ENCODE measurements around the gene TTC39B.

The TTC39B gene

DNA sequence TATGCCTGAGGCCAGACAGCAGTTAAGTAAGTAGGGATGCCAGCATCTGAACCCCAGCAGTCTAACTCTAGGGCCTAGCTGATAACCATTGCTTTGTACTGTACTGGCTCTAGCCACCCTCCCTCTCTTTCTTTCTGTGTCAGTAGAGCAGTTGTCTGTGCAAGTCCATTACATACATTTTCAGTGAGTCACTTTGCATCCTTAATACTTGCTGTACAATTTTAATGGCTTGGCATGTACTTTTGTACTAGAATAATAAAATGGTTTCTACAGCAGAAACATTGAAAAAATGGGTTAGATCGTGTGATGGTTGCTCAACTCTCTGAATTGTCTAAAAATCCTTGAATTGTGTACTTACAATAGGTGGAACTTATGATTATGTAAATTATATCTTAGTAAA is 1.5 kb upstream of the TTC39B start:
- Histone ChIP-seq H3K27ac (no peak overlapping the region), H3K36me3 (ENCODE audit: insufficient read depth, low read length) (no peaks in the 10 kb centered on the region), H3K9me3 (ENCODE audit: low read depth, low read length) (no peaks in the 10 kb centered on the region), H3K9ac (ENCODE audit: insufficient read length) (no peak overlapping the region), H3K4me3 (no peak overlapping the region)
- no peak for DNase-seq (ENCODE audit: low read depth, low spot score)
- TF ChIP-seq EZH2 (IDR thresholded peaks at IDR 0.05) (no peak), POLR2AphosphoS5 (IDR thresholded peaks at IDR 0.05; ENCODE audit: borderline replicate concordance, low read depth, low read length) (no peak), FOXP2 (optimal IDR thresholded peaks at IDR 0.05; ENCODE audit: control extremely low read depth, extremely low read length, insufficient read depth) (no peak)

DNA sequence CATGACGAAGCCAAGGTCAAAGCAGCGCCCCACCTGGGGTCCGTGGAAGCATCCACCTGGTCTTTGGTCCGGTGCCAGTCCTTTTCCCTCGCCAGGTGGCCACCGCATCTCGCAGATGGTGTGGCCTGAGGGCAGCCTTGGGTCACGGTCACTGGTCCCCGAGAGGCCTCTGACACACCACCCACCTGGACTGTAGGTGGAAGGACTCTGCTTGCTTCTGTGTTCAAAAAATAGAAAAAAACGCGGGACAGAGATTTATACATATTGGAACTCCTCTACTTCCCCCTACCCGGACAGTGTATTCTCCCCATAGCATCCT is 466 bp upstream of the TTC39B start:
- Histone ChIP-seq H3K4me3 (peak overlapping the region; percentile 84), H3K9me3 (ENCODE audit: low read depth, low read length) (no peaks in the 10 kb centered on the region), H3K9ac (ENCODE audit: insufficient read length) (peak overlapping the region; percentile 65), H3K27ac (no peak overlapping the region), H3K36me3 (ENCODE audit: insufficient read depth, low read length) (no peaks in the 10 kb centered on the region)
- DNase-seq (ENCODE audit: low read depth, low spot score) = no peak
- no peak for TF ChIP-seq FOXP2 (optimal IDR thresholded peaks at IDR 0.05; ENCODE audit: control extremely low read depth, extremely low read length, insufficient read depth)
- no peak for TF ChIP-seq POLR2AphosphoS5 (IDR thresholded peaks at IDR 0.05; ENCODE audit: borderline replicate concordance, low read depth, low read length)
- TF ChIP-seq EZH2 (IDR thresholded peaks at IDR 0.05) = no peak

DNA sequence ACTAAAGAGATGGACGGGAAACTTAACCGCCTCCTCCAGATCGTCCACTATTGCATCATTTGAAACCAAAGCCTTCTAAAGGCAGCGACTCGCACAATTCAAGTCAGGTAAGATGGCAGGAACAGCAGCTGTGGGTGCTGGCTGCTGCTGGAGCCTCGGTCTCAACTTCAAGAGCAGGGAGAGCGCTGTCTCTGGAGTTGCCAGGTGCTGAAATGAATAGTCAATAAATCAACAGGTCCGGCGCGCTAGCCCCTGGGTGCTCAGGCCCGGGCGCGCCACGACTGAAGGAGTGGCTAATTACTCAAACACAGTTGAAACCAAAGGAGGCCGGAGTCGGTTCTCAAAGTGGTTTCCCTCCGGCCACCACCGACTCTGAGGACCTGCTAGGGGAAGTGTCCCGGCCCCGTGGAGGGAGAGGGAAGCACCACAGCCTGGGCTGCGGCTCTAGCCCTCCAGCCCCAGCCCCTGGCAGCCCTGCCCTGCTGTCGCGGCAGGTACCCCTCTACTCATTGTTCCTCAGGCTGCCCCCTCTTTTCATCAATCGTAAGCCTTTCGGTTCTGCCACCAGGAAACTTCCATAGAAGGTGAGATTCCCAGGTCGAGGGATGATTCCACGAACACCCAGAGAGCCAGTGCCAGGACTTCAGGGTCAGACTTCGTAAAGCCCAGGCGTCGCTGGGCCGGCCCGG is 804 bp downstream of the TTC39B start:
- TF ChIP-seq FOXP2 (optimal IDR thresholded peaks at IDR 0.05; ENCODE audit: control extremely low read depth, extremely low read length, insufficient read depth) = no peak
- no peak for TF ChIP-seq POLR2AphosphoS5 (IDR thresholded peaks at IDR 0.05; ENCODE audit: borderline replicate concordance, low read depth, low read length)
- TF ChIP-seq EZH2 (IDR thresholded peaks at IDR 0.05) = no peak
- Histone ChIP-seq H3K36me3 (ENCODE audit: insufficient read depth, low read length) (no peaks in the 10 kb centered on the region), H3K9me3 (ENCODE audit: low read depth, low read length) (no peaks in the 10 kb centered on the region), H3K27ac (no peak overlapping the region), H3K4me3 (peak overlapping the region; percentile 84), H3K9ac (ENCODE audit: insufficient read length) (no peak overlapping the region)
- no peak for DNase-seq (ENCODE audit: low read depth, low spot score)

DNA sequence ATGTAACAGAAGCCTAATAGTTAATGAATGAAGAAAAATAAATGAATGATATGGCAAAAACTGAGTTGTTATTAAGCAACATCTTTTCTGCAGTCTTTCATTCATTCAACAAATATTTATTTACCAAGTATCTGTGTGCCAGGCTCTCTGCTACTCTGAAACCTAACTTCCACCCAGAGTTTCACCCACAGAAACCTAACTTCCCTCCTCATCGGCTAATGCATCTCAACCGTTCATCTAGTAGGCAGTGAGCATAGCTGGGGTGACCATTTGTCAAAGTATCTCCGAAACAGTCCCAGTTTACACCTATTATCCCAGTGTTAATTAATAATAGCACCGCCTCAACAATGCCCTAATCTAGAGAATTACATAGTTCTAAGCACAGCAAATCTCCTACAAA is 1.5 kb downstream of the TTC39B start:
- no peaks in the 10 kb centered on the region for H3K9me3 ChIP-seq (ENCODE audit: low read depth, low read length)
- no peaks in the 10 kb centered on the region for H3K36me3 ChIP-seq (ENCODE audit: insufficient read depth, low read length)
- no peak for TF ChIP-seq EZH2 (IDR thresholded peaks at IDR 0.05)
- TF ChIP-seq POLR2AphosphoS5 (IDR thresholded peaks at IDR 0.05; ENCODE audit: borderline replicate concordance, low read depth, low read length) = no peak
- TF ChIP-seq FOXP2 (optimal IDR thresholded peaks at IDR 0.05; ENCODE audit: control extremely low read depth, extremely low read length, insufficient read depth) = no peak
- no peak for DNase-seq (ENCODE audit: low read depth, low spot score)
- no peak overlapping the region for H3K4me3 ChIP-seq
- no peak overlapping the region for H3K9ac ChIP-seq (ENCODE audit: insufficient read length)
- H3K27ac ChIP-seq = no peak overlapping the region

DNA sequence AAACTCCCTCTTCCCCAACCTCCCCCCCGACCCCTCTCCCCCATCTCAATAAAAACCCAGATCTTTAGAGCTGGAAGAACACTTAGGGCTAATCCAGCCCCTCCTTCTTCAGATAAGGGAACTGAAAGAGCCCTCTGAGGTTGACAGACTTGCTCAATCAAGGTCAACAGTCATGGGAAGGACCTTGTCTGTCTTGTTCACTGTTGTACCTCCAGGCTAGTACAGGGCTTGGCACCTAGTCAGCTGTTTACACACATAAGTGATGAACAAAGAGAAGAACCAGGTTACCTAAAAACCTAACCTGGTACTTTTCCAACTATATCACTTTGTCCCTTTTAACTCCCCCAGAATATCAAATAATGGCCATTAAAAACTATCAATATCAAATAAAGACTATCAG is 2.4 kb downstream of the TTC39B start:
- no peaks in the 10 kb centered on the region for H3K9me3 ChIP-seq (ENCODE audit: low read depth, low read length)
- DNase-seq (ENCODE audit: low read depth, low spot score) = no peak
- H3K27ac ChIP-seq = no peak overlapping the region
- TF ChIP-seq POLR2AphosphoS5 (IDR thresholded peaks at IDR 0.05; ENCODE audit: borderline replicate concordance, low read depth, low read length) (no peak), EZH2 (IDR thresholded peaks at IDR 0.05) (no peak), FOXP2 (optimal IDR thresholded peaks at IDR 0.05; ENCODE audit: control extremely low read depth, extremely low read length, insufficient read depth) (no peak)
- H3K9ac ChIP-seq (ENCODE audit: insufficient read length) = no peak overlapping the region
- no peaks in the 10 kb centered on the region for H3K36me3 ChIP-seq (ENCODE audit: insufficient read depth, low read length)
- H3K4me3 ChIP-seq = no peak overlapping the region

DNA sequence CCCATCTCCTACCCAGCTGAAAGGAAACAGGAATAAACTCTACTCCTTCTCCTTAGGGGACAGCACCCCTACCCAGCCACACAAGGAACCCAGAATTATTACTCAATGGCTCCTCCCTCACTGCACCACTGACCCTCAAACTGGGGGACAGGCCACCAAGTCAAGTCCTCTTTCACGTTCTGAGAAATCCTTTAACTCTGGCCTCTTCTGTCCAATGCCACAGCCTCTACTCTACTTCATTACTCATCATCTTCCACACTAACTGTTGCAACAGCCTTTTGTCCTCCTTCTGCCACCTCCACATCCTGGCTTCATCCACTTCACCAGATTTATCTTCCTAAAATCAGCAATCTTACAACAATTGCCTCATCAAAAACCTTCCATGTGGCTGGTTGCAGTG is 6.8 kb downstream of the TTC39B start:
- Histone ChIP-seq H3K36me3 (ENCODE audit: insufficient read depth, low read length) (no peaks in the 10 kb centered on the region), H3K9ac (ENCODE audit: insufficient read length) (no peak overlapping the region), H3K9me3 (ENCODE audit: low read depth, low read length) (no peaks in the 10 kb centered on the region), H3K27ac (no peak overlapping the region), H3K4me3 (no peak overlapping the region)
- no peak for TF ChIP-seq POLR2AphosphoS5 (IDR thresholded peaks at IDR 0.05; ENCODE audit: borderline replicate concordance, low read depth, low read length)
- TF ChIP-seq EZH2 (IDR thresholded peaks at IDR 0.05) = no peak
- TF ChIP-seq FOXP2 (optimal IDR thresholded peaks at IDR 0.05; ENCODE audit: control extremely low read depth, extremely low read length, insufficient read depth) = no peak
- no peak for DNase-seq (ENCODE audit: low read depth, low spot score)

DNA sequence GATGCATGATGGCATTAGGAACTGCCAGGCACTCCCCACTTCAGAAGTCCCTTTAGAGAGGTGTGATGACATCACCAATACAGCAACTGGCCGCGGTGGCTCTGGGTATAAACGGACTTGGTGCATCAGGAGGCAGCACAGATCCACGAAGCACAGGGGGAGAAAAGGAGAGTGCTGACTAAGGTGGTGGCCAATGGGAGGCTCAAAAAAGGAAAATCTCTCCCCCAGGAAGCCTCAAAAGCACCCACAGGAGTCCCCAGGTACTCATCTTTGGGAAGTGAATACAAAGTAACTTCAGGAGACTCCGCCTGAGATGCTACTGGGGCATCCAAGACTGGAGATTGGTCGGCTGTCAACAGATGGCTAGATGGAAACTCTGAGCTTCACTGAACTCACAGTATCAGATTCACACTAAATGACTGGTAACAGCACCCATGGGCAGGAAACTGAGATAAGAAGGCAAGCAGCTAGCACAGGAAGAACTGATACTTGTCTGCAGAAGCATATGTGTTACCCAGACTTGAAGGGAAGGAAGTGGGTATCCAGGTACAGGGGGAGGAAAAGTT is 7.6 kb downstream of the TTC39B start:
- no peaks in the 10 kb centered on the region for H3K36me3 ChIP-seq (ENCODE audit: insufficient read depth, low read length)
- H3K9ac ChIP-seq (ENCODE audit: insufficient read length) = no peak overlapping the region
- H3K4me3 ChIP-seq = no peak overlapping the region
- TF ChIP-seq FOXP2 (optimal IDR thresholded peaks at IDR 0.05; ENCODE audit: control extremely low read depth, extremely low read length, insufficient read depth) = no peak
- no peak overlapping the region for H3K27ac ChIP-seq
- H3K9me3 ChIP-seq (ENCODE audit: low read depth, low read length) = no peaks in the 10 kb centered on the region
- DNase-seq (ENCODE audit: low read depth, low spot score) = no peak

DNA sequence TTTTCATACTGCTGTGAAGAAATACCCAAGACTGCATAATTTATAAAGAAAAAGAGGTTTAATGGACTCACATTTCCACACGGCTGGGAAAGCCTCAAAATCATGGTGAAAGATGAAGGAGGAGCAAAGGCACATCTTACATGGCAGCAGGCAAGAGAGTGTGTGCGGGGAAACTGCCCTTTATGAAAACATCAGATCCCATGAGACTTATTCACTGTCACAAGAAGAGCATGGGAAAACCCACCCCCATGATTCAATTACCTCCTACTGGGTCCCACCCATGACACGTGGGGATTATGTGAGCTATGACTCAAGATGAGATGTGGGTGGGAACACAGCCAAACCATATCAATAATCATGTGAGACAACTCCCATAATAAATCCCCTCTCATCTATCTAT is 8.7 kb downstream of the TTC39B start:
- Histone ChIP-seq H3K36me3 (ENCODE audit: insufficient read depth, low read length) (no peaks in the 10 kb centered on the region), H3K27ac (no peak overlapping the region), H3K9me3 (ENCODE audit: low read depth, low read length) (no peaks in the 10 kb centered on the region), H3K4me3 (no peak overlapping the region), H3K9ac (ENCODE audit: insufficient read length) (no peak overlapping the region)
- no peak for TF ChIP-seq FOXP2 (optimal IDR thresholded peaks at IDR 0.05; ENCODE audit: control extremely low read depth, extremely low read length, insufficient read depth)
- TF ChIP-seq EZH2 (IDR thresholded peaks at IDR 0.05) = no peak
- TF ChIP-seq POLR2AphosphoS5 (IDR thresholded peaks at IDR 0.05; ENCODE audit: borderline replicate concordance, low read depth, low read length) = no peak
- DNase-seq (ENCODE audit: low read depth, low spot score) = no peak
